Colon (tissue), 2 donors: ENCODE results near the gene CCDC97.
"Not testable (repeated sequence)": the region's sequence is repeated elsewhere in the genome, so short reads cannot be mapped to it uniquely, and the experiment has no call there.

Source experiments
- FAIRE-seq: peaks from 2 replicates; lab custom pipeline; 2012; peaks lifted over from hg19 to GRCh38; lab: Jason Lieb, UNC
- donor health status: control.
- donor health status: control.

CCDC97 gene

GRCh38 chr19:41364524-41365391 lies 54.8 kb downstream of the CCDC97 start:
- FAIRE-seq = no peak

- no peak for FAIRE-seq
Measured at GRCh38 chr19:41366089-41366488, 56.1 kb downstream of the CCDC97 start.

GRCh38 chr19:41367848-41368301 lies 57.9 kb downstream of the CCDC97 start:
- no peak for FAIRE-seq

GRCh38 chr19:41369769-41370168 lies 59.8 kb downstream of the CCDC97 start:
- FAIRE-seq = no peak

GRCh38 chr19:41371119-41371518 lies 61.1 kb downstream of the CCDC97 start:
- not testable (repeated sequence) for FAIRE-seq

DNA sequence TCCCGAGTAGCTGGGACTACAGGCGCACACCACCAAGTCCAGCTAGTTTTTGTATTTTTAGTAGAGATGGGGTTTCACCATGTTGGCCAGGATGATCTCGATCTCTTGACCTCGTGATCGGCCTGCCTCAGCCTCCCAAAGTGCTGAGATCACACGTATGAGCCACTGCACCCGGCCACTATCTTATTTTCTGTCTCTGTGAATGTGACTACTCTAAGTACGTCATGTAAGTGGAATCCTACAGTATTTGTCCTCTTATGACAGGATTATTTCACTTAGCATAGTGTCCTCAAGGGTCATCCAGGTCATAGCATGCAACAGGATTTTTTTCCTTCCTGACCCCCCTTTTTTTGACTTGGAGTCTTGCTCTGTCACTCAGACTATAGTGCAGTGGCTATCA lies 61.6 kb downstream of the CCDC97 start:
- no peak for FAIRE-seq

DNA sequence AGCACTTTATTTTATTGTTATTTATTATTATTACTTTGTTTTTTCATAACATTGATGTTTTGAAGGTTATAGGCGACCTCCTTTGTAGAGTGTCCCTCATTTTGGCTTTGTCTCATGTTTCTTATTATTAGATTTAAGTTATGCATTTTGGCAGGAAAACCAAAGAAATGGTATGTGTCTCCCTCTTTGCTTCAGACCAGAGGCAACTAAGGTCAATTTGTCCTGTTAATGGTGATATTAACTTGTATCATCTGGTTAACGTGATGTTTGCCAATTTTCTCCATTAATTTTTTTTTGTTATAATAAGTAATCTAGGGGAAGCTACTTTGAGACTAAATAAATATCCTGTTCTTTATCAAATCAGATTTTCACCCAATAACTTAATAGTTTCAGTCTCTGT lies 62.5 kb downstream of the CCDC97 start:
- FAIRE-seq = no peak

GRCh38 chr19:41373993-41374392 lies 64.0 kb downstream of the CCDC97 start:
- FAIRE-seq = no peak
